Muscle of leg (tissue), 11 donors: ENCODE results near the gene NDUFB8. TPM values are rescaled to one million over a fixed set of nuclear protein-coding genes. Genes with fewer than 3 reads are reported as not detected.
A peak's percentile ranks its signal among the peaks of the same experiment; 100 is the strongest.

Source experiments
- DNase-seq: peaks from one replicate; pipeline ENCODE4 v3.0.0; 2013
- H3K27ac ChIP-seq: one replicate; pipeline ENCODE4 v1.5.1; 2013; ENCODE audit warnings: mild to moderate bottlenecking, low read length, control low read depth
- H3K27me3 ChIP-seq: one replicate; pipeline ENCODE4 v1.6.1; 2013; ENCODE audit warnings: low read length; ENCODE audit not compliant: control insufficient read depth, insufficient read depth
- H3K36me3 ChIP-seq: one replicate; pipeline ENCODE4 v1.6.1; 2013; ENCODE audit warnings: low read length; ENCODE audit not compliant: control insufficient read depth, insufficient read depth
- H3K4me1 ChIP-seq: one replicate; pipeline ENCODE4 v1.6.1; 2013; ENCODE audit warnings: low read length; ENCODE audit not compliant: control insufficient read depth, insufficient read depth
- H3K4me3 ChIP-seq: one replicate; pipeline ENCODE4 v1.5.1; 2013; ENCODE audit warnings: low read length, control low read depth
- H3K9me3 ChIP-seq: replicated peaks from 2 replicates; pipeline ENCODE4 v1.6.1; 2013; ENCODE audit warnings: low read depth, low read length; ENCODE audit not compliant: control insufficient read depth
- WGBS: methylation state at CpG from one replicate; pipeline ENCODE4 v1.1.5; 2013; ENCODE audit warnings: missing lambda C conversion rate; ENCODE audit not compliant: insufficient coverage; 5-methylcytosine and 5-hydroxymethylcytosine counted together
- polyA plus RNA-seq, 8 donors: library from polyadenylated mRNA; unstranded; fragments of 120-200 nt; gene quantifications; one replicate each; pipeline versions ENCODE4 v1.2.1 to v1.2.3, GENCODE V29; 2013; ENCODE audit warnings: inconsistent platforms in 1 of 8, low replicate concordance in 1 of 8; ENCODE audit not compliant: insufficient read length in 8 of 8, insufficient read depth in 1 of 8
- total RNA-seq: library from RNA; stranded (reverse); fragments of 120-200 nt; gene quantifications from one replicate; pipeline ENCODE4 v1.2.4, GENCODE V29; 2013

NDUFB8 gene
- total and polyA plus RNA-seq, 9 donors: 134 to 169 (median 140) TPM

GRCh38 chr10:100553929-100554328, 24.3 kb upstream of the NDUFB8 start:
- H3K27ac ChIP-seq: no peak overlapping the region
- H3K4me3 ChIP-seq: no peak overlapping the region
- no peak for DNase-seq
- H3K9me3 ChIP-seq: no peaks in the 10 kb centered on the region
- H3K36me3 ChIP-seq: peaks cover 31% of the 10 kb centered on the region
- H3K27me3 ChIP-seq: no peaks in the 10 kb centered on the region
- no CpG with 5 or more reads among the region's 3 CpGs for WGBS
- no peaks in the 10 kb centered on the region for H3K4me1 ChIP-seq

- DNase-seq: peak; percentile 51
- Histone ChIP-seq H3K27ac (no peak overlapping the region), H3K27me3 (no peaks in the 10 kb centered on the region), H3K9me3 (no peaks in the 10 kb centered on the region), H3K4me1 (no peaks in the 10 kb centered on the region), H3K36me3 (peaks cover 51% of the 10 kb centered on the region), H3K4me3 (no peak overlapping the region)
- WGBS: 40% methylated on average over 1 of the region's 5 CpGs
Observed at GRCh38 chr10:100551738-100552137, 22.1 kb upstream of the NDUFB8 start.

- H3K27ac ChIP-seq: no peak overlapping the region
- DNase-seq: no peak
- no CpG with 5 or more reads among the region's 4 CpGs for WGBS
- no peak overlapping the region for H3K4me3 ChIP-seq
- H3K36me3 ChIP-seq: peaks cover 54% of the 10 kb centered on the region
- H3K27me3 ChIP-seq: no peaks in the 10 kb centered on the region
- H3K9me3 ChIP-seq: no peaks in the 10 kb centered on the region
- no peaks in the 10 kb centered on the region for H3K4me1 ChIP-seq
Observed at GRCh38 chr10:100551196-100551595, 21.5 kb upstream of the NDUFB8 start.

GRCh38 chr10:100544950-100545349, 15.3 kb upstream of the NDUFB8 start:
- no peaks in the 10 kb centered on the region for H3K27me3 ChIP-seq
- H3K4me1 ChIP-seq: no peaks in the 10 kb centered on the region
- peaks cover 76% of the 10 kb centered on the region for H3K36me3 ChIP-seq
- no peaks in the 10 kb centered on the region for H3K9me3 ChIP-seq
- no peak for DNase-seq
- no peak overlapping the region for H3K4me3 ChIP-seq
- H3K27ac ChIP-seq: no peak overlapping the region
- no CpG with 5 or more reads among the region's 5 CpGs for WGBS

- Histone ChIP-seq H3K4me1 (peaks cover 9% of the 10 kb centered on the region), H3K27ac (no peak overlapping the region), H3K4me3 (no peak overlapping the region), H3K27me3 (no peaks in the 10 kb centered on the region), H3K9me3 (no peaks in the 10 kb centered on the region), H3K36me3 (peaks cover 29% of the 10 kb centered on the region)
- 88% methylated on average over 1 of the region's 4 CpGs for WGBS
- no peak for DNase-seq
Observed at GRCh38 chr10:100537475-100537874, 7.8 kb upstream of the NDUFB8 start.

GRCh38 chr10:100535715-100536353, 6.2 kb upstream of the NDUFB8 start, which contains the start of gene HIF1AN:
Gene HIF1AN, plus strand, starts transcription at chr10:100535943. Its CDS starts 16 bp downstream, at chr10:100535959.
- peak; percentile 98 for DNase-seq
- WGBS: under 1% methylated on average over 26 of the region's 35 CpGs
- Histone ChIP-seq H3K27me3 (no peaks in the 10 kb centered on the region), H3K4me3 (peak within 1 kb of the TSS; percentile 74), H3K9me3 (no peaks in the 10 kb centered on the region), H3K4me1 (peaks cover 9% of the 10 kb centered on the region), H3K36me3 (peaks cover 24% of the 10 kb centered on the region), H3K27ac (peak within 1 kb of the TSS; percentile 59)

DNA sequence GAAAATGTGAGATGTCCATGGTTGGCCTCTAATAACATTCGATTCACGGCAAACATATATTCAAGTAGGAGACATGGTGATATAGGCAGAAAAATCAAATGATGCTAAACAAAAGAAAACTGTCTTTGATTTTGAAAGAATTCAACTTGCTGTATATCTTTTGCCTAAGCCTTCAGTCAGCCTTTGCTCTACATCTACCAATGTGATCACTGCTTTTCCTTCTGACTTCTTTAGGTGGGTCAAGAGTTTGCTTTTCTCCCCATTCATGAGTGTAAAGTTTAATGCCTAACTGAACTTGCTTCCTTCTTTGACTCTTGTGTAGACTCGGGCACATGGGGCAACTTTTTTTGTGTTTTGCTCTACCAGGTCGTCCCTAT, 5.7 kb upstream of the NDUFB8 start:
- Histone ChIP-seq H3K27ac (peak overlapping the region; percentile 16), H3K9me3 (no peaks in the 10 kb centered on the region), H3K4me3 (peak overlapping the region; percentile 74), H3K4me1 (peaks cover 9% of the 10 kb centered on the region), H3K36me3 (peaks cover 19% of the 10 kb centered on the region), H3K27me3 (no peaks in the 10 kb centered on the region)
- no peak for DNase-seq
- WGBS: 7% methylated on average over 2 of the region's 4 CpGs

DNA sequence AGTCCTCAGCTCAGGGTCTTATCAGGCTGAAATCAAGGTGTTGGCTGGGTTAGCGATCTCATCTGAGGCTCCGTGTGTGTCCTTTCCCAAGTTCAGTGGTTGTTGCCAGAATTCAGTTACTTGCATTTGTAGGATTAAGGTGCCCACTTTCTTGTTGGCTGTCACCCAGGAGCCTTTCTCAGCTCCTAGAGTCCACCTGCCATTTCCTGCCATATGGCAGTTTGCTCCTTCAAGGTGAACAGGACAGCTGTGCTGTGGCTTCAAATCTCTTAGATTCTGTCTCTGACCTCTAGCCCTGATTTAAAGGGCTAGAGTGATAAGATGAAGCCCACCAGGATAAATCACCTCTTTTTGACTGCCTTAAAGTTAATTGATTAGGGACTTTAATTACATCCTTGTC, 5.1 kb upstream of the NDUFB8 start:
- Histone ChIP-seq H3K4me1 (peaks cover 13% of the 10 kb centered on the region), H3K27ac (no peak overlapping the region), H3K4me3 (no peak overlapping the region), H3K9me3 (no peaks in the 10 kb centered on the region), H3K27me3 (no peaks in the 10 kb centered on the region), H3K36me3 (peaks cover 15% of the 10 kb centered on the region)
- WGBS: 88% methylated on average over 2 of the region's 2 CpGs
- DNase-seq: no peak

- Histone ChIP-seq H3K9me3 (no peaks in the 10 kb centered on the region), H3K4me3 (no peak overlapping the region), H3K36me3 (peaks cover 10% of the 10 kb centered on the region), H3K4me1 (peaks cover 16% of the 10 kb centered on the region), H3K27ac (no peak overlapping the region), H3K27me3 (no peaks in the 10 kb centered on the region)
- no peak for DNase-seq
Observed at GRCh38 chr10:100531761-100532160, 2.1 kb upstream of the NDUFB8 start.

GRCh38 chr10:100528921-100529474, 673 bp downstream of the NDUFB8 start:
- peak overlapping the region; percentile 92 for H3K27ac ChIP-seq
- DNase-seq: peak; percentile 94
- WGBS: under 1% methylated on average over 11 of the region's 18 CpGs

More at GRCh38 chr10:100528921-100529474, 673 bp downstream of the NDUFB8 start:
- Histone ChIP-seq H3K4me1 (peaks cover 10% of the 10 kb centered on the region), H3K9me3 (no peaks in the 10 kb centered on the region), H3K27me3 (no peaks in the 10 kb centered on the region), H3K36me3 (peaks cover 37% of the 10 kb centered on the region), H3K4me3 (peak overlapping the region; percentile 90)
